H1 (cell line): ENCODE data around the gene LIPE. TPM values are rescaled to one million over a fixed set of nuclear protein-coding genes. Genes with fewer than 3 reads are reported as not detected.

Experiments
- CREB1 ChIP-seq: IDR thresholded peaks from 2 replicates; pipeline ENCODE4 v1.6.1; 2012; ENCODE audit warnings: inconsistent platforms
- EP300 ChIP-seq, 2 experiments: IDR thresholded peaks; 1 replicate in 1 of 2; 2 replicates in 1 of 2; pipeline ENCODE4 v1.6.1; 2011 to 2012; ENCODE audit warnings: low read depth in 2 of 2, low read length in 2 of 2, mild to moderate bottlenecking in 2 of 2, borderline replicate concordance in 1 of 2, inconsistent platforms in 1 of 2, moderate library complexity in 1 of 2
- HDAC6 ChIP-seq: IDR thresholded peaks from one replicate; pipeline ENCODE4 v1.7.1; 2012; ENCODE audit warnings: low read depth, mild to moderate bottlenecking, inconsistent platforms, low read length, moderate library complexity
- RXRA ChIP-seq: IDR thresholded peaks from 2 replicates; pipeline ENCODE4 v1.6.1; 2011; ENCODE audit warnings: low read depth, mild to moderate bottlenecking, low read length, moderate library complexity; ENCODE audit not compliant: insufficient read depth
- SIRT6 ChIP-seq: IDR thresholded peaks from one replicate; pipeline ENCODE4 v1.7.1; 2012; ENCODE audit warnings: low read length, inconsistent platforms
- SUZ12 ChIP-seq: fragments of 200-600 bp; sonication (generic); IDR thresholded peaks from 2 replicates; pipeline ENCODE4 v1.6.1; 2012; ENCODE audit warnings: mild to moderate bottlenecking, inconsistent platforms, low read length, moderate library complexity, mixed read lengths
- TAF7 ChIP-seq: optimal IDR thresholded peaks from 2 replicates; pipeline ENCODE3; 2011; ENCODE audit warnings: low read depth, mild to moderate bottlenecking, inconsistent platforms, low read length, moderate library complexity, borderline replicate concordance
- polyA plus RNA-seq, 7 experiments: library from polyadenylated mRNA; depleted of rRNA in 3 of 7; stranded (reverse) in 5 of 7; unstranded in 2 of 7; fragments of >200 nt in 5 of 7; fragments of 200-250 nt in 2 of 7; gene quantifications; 1 replicate in 5 of 7; 2 replicates in 1 of 7; 4 replicates in 1 of 7; pipeline versions ENCODE4 v1.2.1 to v1.2.3, GENCODE V29; 2011 to 2013; ENCODE audit warnings: missing spikeins in 2 of 7, mixed read lengths in 2 of 7
- total RNA-seq: library from RNA; stranded (reverse); fragmentation: NEBNext Ultra II Directional; extraction: Animal tissue kit (Norgen Biotek cat#: 25700); gene quantifications from 2 replicates; pipeline ENCODE4 v1.2.1, GENCODE V29; 2021
- TF ChIP-seq, protein P1 (sequence below): IDR thresholded peaks from 2 replicates; pipeline ENCODE4 v1.6.1; 2012; ENCODE audit warnings: low read length, inconsistent platforms

Gene LIPE
- total and polyA plus RNA-seq, 2 of the 8 experiments (the other 6 are each of a cell fraction or from before 2014, with no cell fraction given), result 8.7 to 15.9 TPM

- TF ChIP-seq RXRA, result no peak
- no peak for TF ChIP-seq EP300 (IDR thresholded peaks at IDR 0.05; ENCODE audit: borderline replicate concordance in 1 of 2, low read depth in 2 of 2, low read length in 2 of 2)
- no peak for TF ChIP-seq SIRT6
- no peak for TF ChIP-seq TAF7
- TF ChIP-seq CREB1, result no peak
- TF ChIP-seq HDAC6, result no peak
- TF ChIP-seq SUZ12, result 0 out of 2 replicates have a peak, but pooled peaks have one; percentile 28
- TF ChIP-seq, protein P1, sequence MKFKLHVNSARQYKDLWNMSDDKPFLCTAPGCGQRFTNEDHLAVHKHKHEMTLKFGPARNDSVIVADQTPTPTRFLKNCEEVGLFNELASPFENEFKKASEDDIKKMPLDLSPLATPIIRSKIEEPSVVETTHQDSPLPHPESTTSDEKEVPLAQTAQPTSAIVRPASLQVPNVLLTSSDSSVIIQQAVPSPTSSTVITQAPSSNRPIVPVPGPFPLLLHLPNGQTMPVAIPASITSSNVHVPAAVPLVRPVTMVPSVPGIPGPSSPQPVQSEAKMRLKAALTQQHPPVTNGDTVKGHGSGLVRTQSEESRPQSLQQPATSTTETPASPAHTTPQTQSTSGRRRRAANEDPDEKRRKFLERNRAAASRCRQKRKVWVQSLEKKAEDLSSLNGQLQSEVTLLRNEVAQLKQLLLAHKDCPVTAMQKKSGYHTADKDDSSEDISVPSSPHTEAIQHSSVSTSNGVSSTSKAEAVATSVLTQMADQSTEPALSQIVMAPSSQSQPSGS, result no peak
Measured at GRCh38 chr19:42424712-42425131, 2.5 kb downstream of the LIPE start (continued).
